ENCODE data around the gene CEACAM19. TPM values are rescaled to one million over a fixed set of nuclear protein-coding genes. Genes with fewer than 3 reads are reported as not detected.
"Not testable (repeated sequence)": the region's sequence is repeated elsewhere in the genome, so short reads cannot be mapped to it uniquely, and the experiment has no call there.

The CEACAM19 gene
- total RNA-seq, 1 donor from 2014 or later = 7.7 TPM

DNA sequence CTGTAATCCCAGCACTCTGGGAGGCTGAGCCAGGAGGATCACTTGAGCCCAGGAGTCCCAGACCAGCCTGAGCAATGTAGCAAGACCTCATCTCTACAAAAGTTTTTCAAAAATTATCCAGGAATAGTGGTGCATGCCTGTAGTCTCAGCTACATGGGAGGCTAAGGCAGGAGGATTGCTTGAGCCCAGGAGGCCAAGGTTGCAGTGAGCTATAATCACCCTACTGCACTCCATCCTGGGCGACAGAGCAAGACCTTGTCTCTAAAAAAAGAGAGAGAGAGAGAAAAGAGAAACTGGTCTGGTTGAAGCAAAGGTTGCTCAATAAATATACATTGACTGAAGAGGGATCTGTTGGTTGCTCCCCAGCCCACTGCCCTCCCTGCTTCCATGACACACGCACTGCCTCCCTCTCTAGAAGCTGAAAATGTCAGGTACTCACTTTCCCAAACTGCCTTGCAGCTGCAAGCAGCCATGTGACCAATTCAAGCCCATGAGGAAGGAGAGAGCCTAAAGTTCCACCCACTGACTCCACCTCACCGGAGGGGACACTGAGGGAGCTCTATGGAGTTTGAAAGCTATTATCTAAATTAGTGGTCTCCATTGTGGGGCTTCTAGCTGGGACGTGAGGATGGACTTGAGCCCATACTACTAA, 41.7 kb downstream of the CEACAM19 start:
- no peaks in the 10 kb centered on the region for H3K27me3 ChIP-seq (ENCODE audit: low read depth)
- peak in 1 of 2 donors; percentile 36 for ATAC-seq
- no peak overlapping the region for H3K27ac ChIP-seq
- no peak for DNase-seq
- H3K4me3 ChIP-seq = no peak overlapping the region
- peaks cover 4% of the 10 kb centered on the region for H3K9me3 ChIP-seq
- TF ChIP-seq, protein P1, sequence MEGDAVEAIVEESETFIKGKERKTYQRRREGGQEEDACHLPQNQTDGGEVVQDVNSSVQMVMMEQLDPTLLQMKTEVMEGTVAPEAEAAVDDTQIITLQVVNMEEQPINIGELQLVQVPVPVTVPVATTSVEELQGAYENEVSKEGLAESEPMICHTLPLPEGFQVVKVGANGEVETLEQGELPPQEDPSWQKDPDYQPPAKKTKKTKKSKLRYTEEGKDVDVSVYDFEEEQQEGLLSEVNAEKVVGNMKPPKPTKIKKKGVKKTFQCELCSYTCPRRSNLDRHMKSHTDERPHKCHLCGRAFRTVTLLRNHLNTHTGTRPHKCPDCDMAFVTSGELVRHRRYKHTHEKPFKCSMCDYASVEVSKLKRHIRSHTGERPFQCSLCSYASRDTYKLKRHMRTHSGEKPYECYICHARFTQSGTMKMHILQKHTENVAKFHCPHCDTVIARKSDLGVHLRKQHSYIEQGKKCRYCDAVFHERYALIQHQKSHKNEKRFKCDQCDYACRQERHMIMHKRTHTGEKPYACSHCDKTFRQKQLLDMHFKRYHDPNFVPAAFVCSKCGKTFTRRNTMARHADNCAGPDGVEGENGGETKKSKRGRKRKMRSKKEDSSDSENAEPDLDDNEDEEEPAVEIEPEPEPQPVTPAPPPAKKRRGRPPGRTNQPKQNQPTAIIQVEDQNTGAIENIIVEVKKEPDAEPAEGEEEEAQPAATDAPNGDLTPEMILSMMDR (IDR thresholded peaks at IDR 0.05) = no peak
- H3K4me1 ChIP-seq = peaks cover 10% of the 10 kb centered on the region
- intact Hi-C loops (cut with DNase I) = no loop called here
- H3K36me3 ChIP-seq = no peaks in the 10 kb centered on the region

- no peak overlapping the region for H3K4me3 ChIP-seq
- peaks cover 25% of the 10 kb centered on the region for H3K4me1 ChIP-seq
- no peak for ATAC-seq
- H3K27me3 ChIP-seq (ENCODE audit: low read depth) = no peaks in the 10 kb centered on the region
- intact Hi-C loops (cut with DNase I) = no loop called here
- TF ChIP-seq, protein P1 (IDR thresholded peaks at IDR 0.05) = no peak
- no peak overlapping the region for H3K27ac ChIP-seq
- H3K36me3 ChIP-seq = no peaks in the 10 kb centered on the region
- H3K9me3 ChIP-seq = peaks cover 4% of the 10 kb centered on the region
- DNase-seq = no peak
Observed at GRCh38 chr19:44714597-44715169, 43.4 kb downstream of the CEACAM19 start.

DNA sequence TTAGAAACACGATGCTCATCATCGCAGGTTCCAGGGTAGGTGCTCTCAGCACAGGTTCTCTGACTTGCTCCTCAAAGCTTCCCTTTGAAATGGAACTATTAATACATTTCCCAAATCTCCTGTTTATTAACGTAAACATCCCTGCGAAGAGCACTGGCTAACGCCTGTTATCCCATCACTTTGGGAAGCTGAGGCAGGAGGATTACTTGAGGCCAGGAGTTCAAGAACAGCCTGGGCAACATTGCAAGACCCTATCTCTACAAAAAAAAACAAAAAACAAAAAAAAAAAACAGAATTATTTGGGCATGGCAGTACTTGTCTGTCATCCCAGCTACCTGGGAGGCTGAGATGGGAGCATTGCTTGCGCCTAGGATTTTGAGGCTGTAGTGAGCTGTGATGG, 46.3 kb downstream of the CEACAM19 start:
- ATAC-seq = no peak
- TF ChIP-seq, protein P1 (IDR thresholded peaks at IDR 0.05) = no peak
- DNase-seq = no peak
- no peak overlapping the region for H3K4me3 ChIP-seq
- intact Hi-C loops (cut with DNase I) = no loop called here
- H3K9me3 ChIP-seq = peaks cover 4% of the 10 kb centered on the region
- H3K27me3 ChIP-seq (ENCODE audit: low read depth) = no peaks in the 10 kb centered on the region
- H3K4me1 ChIP-seq = peaks cover 50% of the 10 kb centered on the region
- no peaks in the 10 kb centered on the region for H3K36me3 ChIP-seq
- H3K27ac ChIP-seq = peak overlapping the region; percentile 83

DNA sequence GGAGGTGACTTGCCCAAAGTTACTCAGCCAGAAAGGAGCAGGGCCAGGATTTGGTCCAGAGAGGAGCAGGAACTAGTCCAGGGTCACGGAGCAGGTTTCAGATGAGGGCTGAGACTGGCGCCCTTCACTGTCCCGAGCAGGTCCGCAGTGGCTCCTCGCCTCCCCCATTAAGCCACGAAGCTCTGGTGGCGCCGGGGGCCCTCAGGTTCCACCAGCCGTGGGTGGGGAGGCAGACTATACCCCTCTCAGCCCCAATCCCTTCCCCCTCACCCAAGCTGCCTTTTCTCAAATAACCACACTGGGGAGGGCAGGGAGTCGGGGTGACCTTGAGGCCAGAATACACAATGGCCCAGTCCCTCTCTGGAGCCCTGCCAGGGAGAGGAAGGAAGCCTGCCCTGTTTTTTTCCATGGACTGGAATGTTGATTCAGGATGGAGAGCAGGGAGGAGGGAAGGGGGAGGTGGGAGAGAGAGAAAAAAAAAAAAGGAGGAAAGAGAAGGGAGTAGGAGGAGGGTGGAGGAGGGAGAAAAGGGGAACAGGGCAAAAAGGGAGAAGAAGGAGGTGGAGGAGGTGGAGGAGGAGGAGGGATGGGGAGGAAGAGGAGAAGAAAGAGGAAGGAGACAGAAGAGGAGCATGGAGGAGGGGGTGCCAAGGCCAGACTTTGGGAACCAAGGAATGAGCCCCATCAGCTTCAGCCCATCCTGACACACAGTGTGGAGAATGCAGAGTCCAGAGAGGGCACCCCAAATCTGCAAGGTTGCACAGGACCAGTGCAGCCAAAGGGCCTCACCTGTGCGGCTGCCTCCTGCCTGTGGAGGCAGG, 47.4 kb downstream of the CEACAM19 start:
- H3K36me3 ChIP-seq = no peaks in the 10 kb centered on the region
- H3K27ac ChIP-seq = peak overlapping the region; percentile 83
- TF ChIP-seq, protein P1 (IDR thresholded peaks at IDR 0.05) = no peak
- peak; percentile 74 for DNase-seq
- peaks cover 61% of the 10 kb centered on the region for H3K4me1 ChIP-seq
- no peaks in the 10 kb centered on the region for H3K27me3 ChIP-seq (ENCODE audit: low read depth)
- peaks cover 4% of the 10 kb centered on the region for H3K9me3 ChIP-seq
- peak overlapping the region; percentile 27 for H3K4me3 ChIP-seq
- ATAC-seq = peak; percentile 62 to 80
- intact Hi-C loops (cut with DNase I) = no loop called here

- intact Hi-C loops (cut with DNase I) = no loop called here
- no peak for ATAC-seq
- H3K4me3 ChIP-seq = no peak overlapping the region
- no peaks in the 10 kb centered on the region for H3K27me3 ChIP-seq (ENCODE audit: low read depth)
- no peak for DNase-seq
- H3K27ac ChIP-seq = no peak overlapping the region
- H3K36me3 ChIP-seq = no peaks in the 10 kb centered on the region
- H3K4me1 ChIP-seq = peaks cover 67% of the 10 kb centered on the region
- TF ChIP-seq, protein P1 (IDR thresholded peaks at IDR 0.05) = no peak
- peaks cover 4% of the 10 kb centered on the region for H3K9me3 ChIP-seq
Observed at GRCh38 chr19:44719262-44719701, 48.0 kb downstream of the CEACAM19 start.

DNA sequence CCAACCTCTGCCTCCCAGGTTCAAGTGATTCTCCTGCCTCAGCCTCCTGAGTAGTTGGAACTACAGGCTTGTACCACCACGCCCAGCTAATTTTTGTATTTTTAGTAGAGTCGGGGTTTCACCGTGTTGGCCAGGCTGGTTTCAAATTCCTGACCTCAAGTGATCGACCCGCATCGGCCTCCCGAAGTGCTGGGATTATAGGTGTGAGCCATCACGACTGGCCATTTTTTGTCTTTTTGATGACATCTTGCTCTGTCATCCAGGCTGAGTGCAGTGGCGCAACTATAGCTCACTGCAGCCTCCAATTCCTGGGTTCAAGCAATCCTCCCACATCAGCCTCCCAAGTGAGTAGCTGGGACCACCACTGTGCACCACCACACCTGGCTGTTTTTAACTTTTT, 49.1 kb downstream of the CEACAM19 start:
- not testable (repeated sequence) for ATAC-seq; DNase-seq; H3K27me3 ChIP-seq (ENCODE audit: low read depth)

More for the DNA sequence above, 49.1 kb downstream of the CEACAM19 start:
- intact Hi-C loops (cut with DNase I) = loop anchor here (5.0 kb wide), 1 partner anchor 52 kb away; no protein-coding TSS in a partner anchor
- H3K27ac ChIP-seq, H3K4me3 ChIP-seq, H3K36me3 ChIP-seq, H3K9me3 ChIP-seq: not testable (repeated sequence)
- H3K4me1 ChIP-seq = peaks cover 78% of the 10 kb centered on the region

Measured in lower lobe of right lung (tissue), 2 donors.